IMR-90 (cell line): Measurements from ENCODE around the gene CYP21A2.
"Not testable (repeated sequence)": the region's sequence is repeated elsewhere in the genome, so short reads cannot be mapped to it uniquely, and the experiment has no call there.

Experiments
- CHD1 ChIP-seq: IDR thresholded peaks from 2 replicates; pipeline ENCODE4 v1.6.1; 2012; ENCODE audit warnings: low read depth, low read length, improper control_type of control experiment
- CTCF ChIP-seq: conservative IDR thresholded peaks from 2 replicates; pipeline ENCODE4 v1.5.1; 2012; ENCODE audit warnings: mild to moderate bottlenecking, low read depth, low read length, improper control_type of control experiment
- ELK1 ChIP-seq: fragments of 150-350 bp; IDR thresholded peaks from 2 replicates; pipeline ENCODE4 v1.6.1; 2016; ENCODE audit warnings: low read depth, mild to moderate bottlenecking, low read length, moderate library complexity, borderline replicate concordance
- NFE2L2 ChIP-seq: fragments of 150-350 bp; IDR thresholded peaks from 2 replicates; pipeline ENCODE4 v1.6.1; 2016; ENCODE audit warnings: low read depth, mild to moderate bottlenecking, low read length
- POLR2A ChIP-seq: IDR thresholded peaks from 2 replicates; pipeline ENCODE4 v1.6.1; 2012; ENCODE audit warnings: mild to moderate bottlenecking, low read depth, low read length
- RAD21 ChIP-seq: IDR thresholded peaks from 2 replicates; pipeline ENCODE4 v1.6.1; 2012; ENCODE audit warnings: low read length, improper control_type of control experiment
- RCOR1 ChIP-seq: IDR thresholded peaks from 2 replicates; pipeline ENCODE4 v1.6.1; 2012; ENCODE audit warnings: mild to moderate bottlenecking, low read length, improper control_type of control experiment; ENCODE audit not compliant: insufficient replicate concordance
- RFX5 ChIP-seq: IDR thresholded peaks from 2 replicates; pipeline ENCODE4 v1.8.0; 2012; ENCODE audit warnings: low read depth, mild to moderate bottlenecking, low read length, moderate library complexity
- USF2 ChIP-seq: fragments of 150-350 bp; IDR thresholded peaks from 2 replicates; pipeline ENCODE4 v1.6.1; 2017; ENCODE audit warnings: mild to moderate bottlenecking, antibody characterized with exemption, low read length, low read depth

- not testable (repeated sequence) for TF ChIP-seq RAD21, RCOR1, CTCF, POLR2A, RFX5, CHD1, NFE2L2, ELK1, USF2
These were observed at the start of gene CYP21A2 for GRCh38 chr6:32037598-32038524.
